CD4-positive, alpha-beta T cell (primary cell): Measurements from ENCODE around the gene PPP1R9B. TPM values are rescaled to one million over a fixed set of nuclear protein-coding genes. Genes with fewer than 3 reads are reported as not detected.
A peak's percentile ranks its signal among the peaks of the same experiment; 100 is the strongest.

Experiments
- ATAC-seq: fragments of 200-7000 bp; cut with Tn5 transposase; one replicate; pipeline ENCODE4 v1.10.0; 2022; ENCODE audit warnings: mild to moderate bottlenecking; ENCODE audit not compliant: poor library complexity
- CTCF ChIA-PET: fragments of 350-600 bp; sonication (Branson Sonifier 250); formaldehyde crosslinking; loops from one replicate; lab custom pipeline; 2021; ENCODE audit warnings: antibody characterized with exemption, inconsistent platforms; lab: Charles Lee
- POLR2A ChIA-PET: fragments of 350-600 bp; sonication (Branson Sonifier 250); formaldehyde crosslinking; loops from one replicate; lab custom pipeline; 2021; ENCODE audit warnings: antibody characterized with exemption, inconsistent platforms; lab: Charles Lee
- DNase-seq, 14 experiments: peaks; one replicate each; pipeline ENCODE4 v3.0.0-alpha.2; 2013 to 2020; ENCODE audit warnings: mixed read lengths in 2 of 14
- H3K27ac ChIP-seq, 2 donors: one replicate each; pipeline versions ENCODE4 v1.5.1 to v1.7.0; 2013; ENCODE audit warnings: low read length in 2 of 2, low read depth in 1 of 2, mild to moderate bottlenecking in 1 of 2
- H3K27me3 ChIP-seq, 2 experiments: 1 replicate in 1 of 2; 2 replicates in 1 of 2; pipeline versions ENCODE4 v1.6.1 to v1.7.0; 2013; ENCODE audit warnings: low read length in 2 of 2, control low read depth in 1 of 2, mild to moderate bottlenecking in 1 of 2, moderate library complexity in 1 of 2; ENCODE audit not compliant: insufficient read depth in 2 of 2, control insufficient read depth in 1 of 2
- H3K36me3 ChIP-seq: one replicate; pipeline ENCODE4 v1.6.1; 2013; ENCODE audit warnings: low read length, control low read depth; ENCODE audit not compliant: insufficient read depth
- H3K4me1 ChIP-seq: one replicate; pipeline ENCODE4 v1.6.1; 2013; ENCODE audit warnings: low read length, control low read depth; ENCODE audit not compliant: insufficient read depth
- H3K4me3 ChIP-seq: one replicate; pipeline ENCODE4 v1.5.1; 2013; ENCODE audit warnings: mild to moderate bottlenecking, low read length, moderate library complexity
- H3K9me3 ChIP-seq, 2 experiments: 1 replicate in 1 of 2; 2 replicates in 1 of 2; pipeline versions ENCODE4 v1.6.1 to v1.7.0; 2013; ENCODE audit warnings: low read length in 2 of 2, mild to moderate bottlenecking in 2 of 2, control low read depth in 1 of 2, moderate library complexity in 1 of 2; ENCODE audit not compliant: control insufficient read depth in 1 of 2, insufficient read depth in 1 of 2
- H3K27ac Mint-ChIP-seq: one replicate; pipeline ENCODE4 v1.8.0; 2020; ENCODE audit warnings: mixed read lengths
- H3K27me3 Mint-ChIP-seq: one replicate; pipeline ENCODE4 v1.8.0; 2021; ENCODE audit warnings: mixed read lengths
- H3K36me3 Mint-ChIP-seq: one replicate; pipeline ENCODE4 v1.8.0; 2021; ENCODE audit warnings: low read depth, mixed read lengths
- H3K4me1 Mint-ChIP-seq: one replicate; pipeline ENCODE4 v1.8.0; 2021; ENCODE audit warnings: low read depth, mixed read lengths
- H3K4me3 Mint-ChIP-seq: one replicate; pipeline ENCODE4 v1.8.0; 2020; ENCODE audit warnings: mild to moderate bottlenecking, mixed read lengths
- H3K9me3 Mint-ChIP-seq: one replicate; pipeline ENCODE4 v1.8.0; 2020; ENCODE audit warnings: mixed read lengths
- CTCF ChIP-seq: fragments of 200-600 bp; IDR thresholded peaks from one replicate; pipeline ENCODE4 v1.8.0; 2022; ENCODE audit warnings: antibody characterized with exemption, mild to moderate bottlenecking
- intact Hi-C, 2 experiments: fragments of 100-400 bp; cut with DNase I in 1 of 2; cut with micrococcal nuclease in 1 of 2; formaldehyde crosslinking; loops; one replicate each; pipeline versions ENCODE4 v1.15.1 to v1.9.0; 2023 to 2025; cut with DNase I, micrococcal nuclease
- total RNA-seq, 174 experiments: library from RNA in 2 of 174; stranded (reverse) in 2 of 174; gene quantifications; one replicate each; pipeline ENCODE4 v1.2.3 and lab custom pipeline; 2021 to 2026

The PPP1R9B gene
- total RNA-seq, 2 experiments from 2014 or later = 53.4 to 55.7 TPM

- Mint-ChIP-seq H3K27ac (no peak overlapping the region), H3K4me3 (no peak overlapping the region), H3K9me3 (no peaks in the 10 kb centered on the region), H3K4me1 (peaks cover 13% of the 10 kb centered on the region), H3K36me3 (no peaks in the 10 kb centered on the region), H3K27me3 (peaks cover 51% of the 10 kb centered on the region)
- Histone ChIP-seq H3K27me3 (peaks cover 13 to 20% of the 10 kb centered on the region in 2 experiments), H3K4me1 (peaks cover 11% of the 10 kb centered on the region), H3K4me3 (no peak overlapping the region), H3K27ac (no peak overlapping the region), H3K9me3 (no peaks in the 10 kb centered on the region), H3K36me3 (no peaks in the 10 kb centered on the region)
- intact Hi-C loops = loop anchor here in 1 of 2 experiments (5.0 kb wide), 2 partner anchors 153 to 178 kb away; partner anchors contain the start of gene TMEM92
- POLR2A ChIA-PET = no interaction called here
- DNase-seq (no peak), ATAC-seq (no peak)
- CTCF ChIA-PET = no interaction called here
- TF ChIP-seq CTCF = no peak
These were observed 31.7 kb downstream of the PPP1R9B start for GRCh38 chr17:50118828-50119218.

GRCh38 chr17:50118076-50118827, 32.2 kb downstream of the PPP1R9B start:
- no peak for TF ChIP-seq CTCF
- Mint-ChIP-seq H3K27ac (no peak overlapping the region), H3K9me3 (no peaks in the 10 kb centered on the region), H3K27me3 (peaks cover 51% of the 10 kb centered on the region), H3K4me3 (no peak overlapping the region), H3K36me3 (no peaks in the 10 kb centered on the region), H3K4me1 (peaks cover 13% of the 10 kb centered on the region)
- H3K9me3 ChIP-seq = no peaks in the 10 kb centered on the region
- peaks cover 13 to 20% of the 10 kb centered on the region in 2 experiments for H3K27me3 ChIP-seq
- H3K4me1 ChIP-seq = peaks cover 11% of the 10 kb centered on the region
- no peak overlapping the region for H3K27ac ChIP-seq
- DNase-seq = no peak
- ChIA-PET CTCF (interaction anchor here (1.0 to 2.3 kb wide), 3 partner anchors 24 to 179 kb away, joined by 3 to 8 read pairs (median 4); partner anchors contain the start of gene PDK2), POLR2A (interaction anchor here (0.9 to 1.4 kb wide), 2 partner anchors 11 to 59 kb away, joined by 3 to 4 read pairs; no protein-coding TSS in a partner anchor)
- intact Hi-C loops = loop anchor here in 1 of 2 experiments (5.0 kb wide), 2 partner anchors 154 to 179 kb away; partner anchors contain the start of gene TMEM92
- no peaks in the 10 kb centered on the region for H3K36me3 ChIP-seq
- no peak overlapping the region for H3K4me3 ChIP-seq
- ATAC-seq = no peak

- Histone ChIP-seq H3K27me3 (peaks cover 13 to 20% of the 10 kb centered on the region in 2 experiments), H3K36me3 (no peaks in the 10 kb centered on the region), H3K4me3 (no peak overlapping the region), H3K9me3 (no peaks in the 10 kb centered on the region), H3K4me1 (peaks cover 11% of the 10 kb centered on the region), H3K27ac (no peak overlapping the region)
- peaks cover 13% of the 10 kb centered on the region for H3K4me1 Mint-ChIP-seq
- peak; percentile 97 for ATAC-seq
- H3K27ac Mint-ChIP-seq = no peak overlapping the region
- no peaks in the 10 kb centered on the region for H3K9me3 Mint-ChIP-seq
- DNase-seq = peak; percentile 40 to 85 (median 56)
- peak overlapping the region; percentile 51 for H3K4me3 Mint-ChIP-seq
- peak; percentile 48 for TF ChIP-seq CTCF
- ChIA-PET CTCF (interaction anchor here (0.6 to 2.3 kb wide), 14 partner anchors 9 to 280 kb away, joined by 3 to 8 read pairs (median 4); partner anchors contain the start of genes COL1A1, LRRC59 and PDK2), POLR2A (interaction anchor here (0.9 to 1.4 kb wide), 3 partner anchors 10 to 60 kb away, joined by 3 to 6 read pairs (median 4); partner anchors contain the start of gene SAMD14)
- intact Hi-C loops = loop anchor here (1.0 to 5.0 kb wide), 3 partner anchors 44 to 180 kb away; partner anchors contain the start of gene TMEM92 (in 1 of the 2)
- H3K27me3 Mint-ChIP-seq = peaks cover 51% of the 10 kb centered on the region
- no peaks in the 10 kb centered on the region for H3K36me3 Mint-ChIP-seq
These were observed 33.0 kb downstream of the PPP1R9B start for GRCh38 chr17:50117202-50118051.
